ENCODE data around the gene OLA1. TPM values are rescaled to one million over a fixed set of nuclear protein-coding genes. Genes with fewer than 3 reads are reported as not detected.

OLA1 gene
- polyA plus RNA-seq, 1 donor, result 236 TPM

GRCh38 chr2:174224665-174225288 lies 23.6 kb downstream of the OLA1 start:
- no peak for DNase-seq (ENCODE audit: low read depth)

- no peak for DNase-seq (ENCODE audit: low read depth)
Observed at GRCh38 chr2:174224125-174224524, 24.2 kb downstream of the OLA1 start.

GRCh38 chr2:174223388-174223787 lies 24.9 kb downstream of the OLA1 start:
- no peak for DNase-seq (ENCODE audit: low read depth)

GRCh38 chr2:174222154-174222553 lies 26.2 kb downstream of the OLA1 start:
- DNase-seq (ENCODE audit: low read depth), result no peak

- no peak for DNase-seq (ENCODE audit: low read depth)
Observed at GRCh38 chr2:174219321-174219720, 29.0 kb downstream of the OLA1 start.

GRCh38 chr2:174218773-174219172 lies 29.6 kb downstream of the OLA1 start:
- no peak for DNase-seq (ENCODE audit: low read depth)

GRCh38 chr2:174217869-174218268 lies 30.5 kb downstream of the OLA1 start:
- no peak for DNase-seq (ENCODE audit: low read depth)

- no peak for DNase-seq (ENCODE audit: low read depth)
Observed at GRCh38 chr2:174211954-174212353, 36.4 kb downstream of the OLA1 start.

GRCh38 chr2:174210862-174211261 lies 37.5 kb downstream of the OLA1 start:
- no peak for DNase-seq (ENCODE audit: low read depth)

- DNase-seq (ENCODE audit: low read depth), result no peak
Observed at GRCh38 chr2:174209325-174209724, 39.0 kb downstream of the OLA1 start.

- DNase-seq (ENCODE audit: low read depth), result no peak
Observed at GRCh38 chr2:174208026-174208425, 40.3 kb downstream of the OLA1 start.

GRCh38 chr2:174205562-174205961 lies 42.8 kb downstream of the OLA1 start:
- no peak for DNase-seq (ENCODE audit: low read depth)

GRCh38 chr2:174202188-174202587 lies 46.1 kb downstream of the OLA1 start:
- DNase-seq (ENCODE audit: low read depth), result no peak

GRCh38 chr2:174198846-174199564 lies 49.3 kb downstream of the OLA1 start:
- DNase-seq (ENCODE audit: low read depth), result no peak

- no peak for DNase-seq (ENCODE audit: low read depth)
Observed at GRCh38 chr2:174195253-174195652, 53.1 kb downstream of the OLA1 start.

GRCh38 chr2:174193737-174194136 lies 54.6 kb downstream of the OLA1 start:
- DNase-seq (ENCODE audit: low read depth), result no peak

GRCh38 chr2:174192664-174193063 lies 55.7 kb downstream of the OLA1 start:
- no peak for DNase-seq (ENCODE audit: low read depth)

- DNase-seq (ENCODE audit: low read depth), result no peak
Observed at GRCh38 chr2:174191342-174192074, 56.8 kb downstream of the OLA1 start.

- no peak for DNase-seq (ENCODE audit: low read depth)
Observed at GRCh38 chr2:174184915-174185314, 63.4 kb downstream of the OLA1 start.

- DNase-seq (ENCODE audit: low read depth), result no peak
Observed at GRCh38 chr2:174184504-174184903, 63.8 kb downstream of the OLA1 start.

GRCh38 chr2:174183076-174183475 lies 65.3 kb downstream of the OLA1 start:
- DNase-seq (ENCODE audit: low read depth), result no peak

GRCh38 chr2:174181368-174181767 lies 67.0 kb downstream of the OLA1 start:
- no peak for DNase-seq (ENCODE audit: low read depth)

- DNase-seq (ENCODE audit: low read depth), result no peak
Observed at GRCh38 chr2:174180726-174181236, 67.6 kb downstream of the OLA1 start.
